Astrocyte (in vitro differentiated cells and primary cell): Measurements from ENCODE around the gene ECI2. TPM values are rescaled to one million over a fixed set of nuclear protein-coding genes. Genes with fewer than 3 reads are reported as not detected.

Experiments
- DNase-seq: peaks from one replicate; pipeline ENCODE4 v3.0.0-alpha.2; 2010; ENCODE audit warnings: low read depth
- FAIRE-seq: peaks from 2 replicates; lab custom pipeline; 2011; peaks lifted over from hg19 to GRCh38; lab: Jason Lieb, UNC
- H2AFZ ChIP-seq: 2 replicates; pipeline ENCODE4 v1.6.0; 2012; ENCODE audit warnings: low read depth, low read length, inconsistent platforms
- H3K27ac ChIP-seq: 2 replicates; pipeline ENCODE4 v1.5.1; 2011; ENCODE audit warnings: low read depth, low read length, inconsistent platforms
- H3K27me3 ChIP-seq: 2 replicates; pipeline ENCODE4 v1.6.0; 2011; ENCODE audit warnings: low read length, inconsistent platforms; ENCODE audit not compliant: insufficient read depth
- H3K36me3 ChIP-seq: 2 replicates; pipeline ENCODE4 v1.5.1; 2011; ENCODE audit warnings: low read length, inconsistent platforms; ENCODE audit not compliant: insufficient read depth
- H3K4me1 ChIP-seq: 2 replicates; pipeline ENCODE4 v1.5.1; 2011; ENCODE audit warnings: low read length, inconsistent platforms; ENCODE audit not compliant: insufficient read depth
- H3K4me2 ChIP-seq: 2 replicates; pipeline ENCODE4 v1.6.0; 2012; ENCODE audit warnings: low read length, inconsistent platforms
- H3K4me3 ChIP-seq: 2 replicates; pipeline ENCODE4 v1.5.1; 2011; ENCODE audit warnings: low read depth, mild to moderate bottlenecking, low read length, inconsistent platforms; ENCODE audit not compliant: insufficient read depth
- H3K79me2 ChIP-seq: 2 replicates; pipeline ENCODE4 v1.6.0; 2012; ENCODE audit warnings: mild to moderate bottlenecking, low read length, inconsistent platforms; ENCODE audit not compliant: insufficient read depth
- H3K9ac ChIP-seq: 2 replicates; pipeline ENCODE4 v1.6.0; 2012; ENCODE audit warnings: mild to moderate bottlenecking, low read length, inconsistent platforms
- H3K9me3 ChIP-seq: 2 replicates; pipeline ENCODE4 v1.5.1; 2012; ENCODE audit warnings: low read depth, mild to moderate bottlenecking, low read length, inconsistent platforms; ENCODE audit not compliant: insufficient read depth
- H4K20me1 ChIP-seq: 2 replicates; pipeline ENCODE4 v1.6.0; 2012; ENCODE audit warnings: low read length, inconsistent platforms; ENCODE audit not compliant: insufficient read depth
- H3K27ac Mint-ChIP-seq: one replicate; pipeline ENCODE4 v1.8.0; 2021; ENCODE audit warnings: mild to moderate bottlenecking, mixed read lengths; ENCODE audit not compliant: unreplicated experiment
- H3K27me3 Mint-ChIP-seq: one replicate; pipeline ENCODE4 v1.8.0; 2021; ENCODE audit warnings: low read depth, mixed read lengths; ENCODE audit not compliant: unreplicated experiment
- H3K36me3 Mint-ChIP-seq: one replicate; pipeline ENCODE4 v1.8.0; 2021; ENCODE audit warnings: low read depth, mixed read lengths; ENCODE audit not compliant: unreplicated experiment
- H3K4me1 Mint-ChIP-seq: one replicate; pipeline ENCODE4 v1.8.0; 2021; ENCODE audit warnings: low read depth, mixed read lengths; ENCODE audit not compliant: unreplicated experiment
- H3K4me3 Mint-ChIP-seq: one replicate; pipeline ENCODE4 v1.8.0; 2021; ENCODE audit warnings: mild to moderate bottlenecking, moderate library complexity, mixed read lengths; ENCODE audit not compliant: unreplicated experiment
- H3K9me3 Mint-ChIP-seq: one replicate; pipeline ENCODE4 v1.8.0; 2021; ENCODE audit warnings: mild to moderate bottlenecking, mixed read lengths; ENCODE audit not compliant: unreplicated experiment
- EZH2 ChIP-seq: IDR thresholded peaks from 2 replicates; pipeline ENCODE4 v1.6.1; 2012; ENCODE audit warnings: mild to moderate bottlenecking, low read length, inconsistent platforms; ENCODE audit not compliant: insufficient read depth
- total RNA-seq: library from RNA; stranded (reverse); gene quantifications from 2 replicates; pipeline ENCODE4 v1.2.1, GENCODE V29; 2021
- TF ChIP-seq, protein P1 (sequence below): IDR thresholded peaks from 2 replicates; pipeline ENCODE4 v1.5.1; 2011; ENCODE audit warnings: low read depth, mild to moderate bottlenecking, inconsistent platforms, low read length, moderate library complexity; ENCODE audit not compliant: insufficient read depth

ECI2 gene
- total RNA-seq, 1 donor from 2014 or later: 52.5 TPM

DNA sequence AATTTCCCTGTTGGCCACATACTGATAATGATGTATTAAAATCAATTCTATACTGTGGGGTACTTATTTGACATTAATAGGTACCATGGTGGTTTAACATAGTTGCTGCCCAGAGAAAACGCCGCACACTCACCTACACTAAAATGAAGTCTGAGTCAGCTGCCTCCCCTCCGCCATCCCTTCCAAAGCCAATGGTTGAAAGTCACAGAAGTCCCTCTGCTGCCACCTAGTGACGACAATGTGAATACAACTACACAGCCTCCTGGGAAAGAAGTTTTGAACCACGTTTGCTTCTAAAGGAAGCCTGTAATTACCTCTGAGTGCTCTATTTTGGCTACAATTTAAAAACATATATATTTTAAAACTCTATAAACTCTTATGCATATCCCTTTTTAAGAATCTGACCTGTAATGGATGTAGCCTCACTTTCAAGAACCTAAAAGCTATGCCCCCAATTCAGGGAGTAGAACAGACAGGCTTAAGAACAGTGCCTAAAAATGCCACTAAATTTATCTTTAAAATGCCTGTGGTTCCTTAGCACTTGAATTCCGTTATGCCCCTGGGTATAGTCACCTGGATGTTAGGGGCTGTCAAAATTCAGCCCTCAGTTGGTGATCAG is 20.6 kb upstream of the ECI2 start:
- TF ChIP-seq, protein P1, sequence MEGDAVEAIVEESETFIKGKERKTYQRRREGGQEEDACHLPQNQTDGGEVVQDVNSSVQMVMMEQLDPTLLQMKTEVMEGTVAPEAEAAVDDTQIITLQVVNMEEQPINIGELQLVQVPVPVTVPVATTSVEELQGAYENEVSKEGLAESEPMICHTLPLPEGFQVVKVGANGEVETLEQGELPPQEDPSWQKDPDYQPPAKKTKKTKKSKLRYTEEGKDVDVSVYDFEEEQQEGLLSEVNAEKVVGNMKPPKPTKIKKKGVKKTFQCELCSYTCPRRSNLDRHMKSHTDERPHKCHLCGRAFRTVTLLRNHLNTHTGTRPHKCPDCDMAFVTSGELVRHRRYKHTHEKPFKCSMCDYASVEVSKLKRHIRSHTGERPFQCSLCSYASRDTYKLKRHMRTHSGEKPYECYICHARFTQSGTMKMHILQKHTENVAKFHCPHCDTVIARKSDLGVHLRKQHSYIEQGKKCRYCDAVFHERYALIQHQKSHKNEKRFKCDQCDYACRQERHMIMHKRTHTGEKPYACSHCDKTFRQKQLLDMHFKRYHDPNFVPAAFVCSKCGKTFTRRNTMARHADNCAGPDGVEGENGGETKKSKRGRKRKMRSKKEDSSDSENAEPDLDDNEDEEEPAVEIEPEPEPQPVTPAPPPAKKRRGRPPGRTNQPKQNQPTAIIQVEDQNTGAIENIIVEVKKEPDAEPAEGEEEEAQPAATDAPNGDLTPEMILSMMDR: peak; percentile 93
- TF ChIP-seq EZH2: no peak
- peaks cover 2% of the 10 kb centered on the region for H3K4me1 Mint-ChIP-seq
- H3K4me3 Mint-ChIP-seq: no peak overlapping the region
- no peaks in the 10 kb centered on the region for H4K20me1 ChIP-seq
- H3K9me3 Mint-ChIP-seq: no peaks in the 10 kb centered on the region
- H3K36me3 ChIP-seq: no peaks in the 10 kb centered on the region
- H3K4me1 ChIP-seq: no peaks in the 10 kb centered on the region
- no peaks in the 10 kb centered on the region for H3K27me3 ChIP-seq
- no peak overlapping the region for H3K4me3 ChIP-seq
- H3K27ac ChIP-seq: no peak overlapping the region
- H3K36me3 Mint-ChIP-seq: no peaks in the 10 kb centered on the region
- H2AFZ ChIP-seq: no peak overlapping the region
- H3K4me2 ChIP-seq: no peak overlapping the region
- H3K79me2 ChIP-seq: no peaks in the 10 kb centered on the region
- no peaks in the 10 kb centered on the region for H3K27me3 Mint-ChIP-seq
- DNase-seq: peak; percentile 71
- H3K9ac ChIP-seq: no peak overlapping the region
- FAIRE-seq: peak; percentile 74
- no peak overlapping the region for H3K27ac Mint-ChIP-seq
- no peaks in the 10 kb centered on the region for H3K9me3 ChIP-seq

DNA sequence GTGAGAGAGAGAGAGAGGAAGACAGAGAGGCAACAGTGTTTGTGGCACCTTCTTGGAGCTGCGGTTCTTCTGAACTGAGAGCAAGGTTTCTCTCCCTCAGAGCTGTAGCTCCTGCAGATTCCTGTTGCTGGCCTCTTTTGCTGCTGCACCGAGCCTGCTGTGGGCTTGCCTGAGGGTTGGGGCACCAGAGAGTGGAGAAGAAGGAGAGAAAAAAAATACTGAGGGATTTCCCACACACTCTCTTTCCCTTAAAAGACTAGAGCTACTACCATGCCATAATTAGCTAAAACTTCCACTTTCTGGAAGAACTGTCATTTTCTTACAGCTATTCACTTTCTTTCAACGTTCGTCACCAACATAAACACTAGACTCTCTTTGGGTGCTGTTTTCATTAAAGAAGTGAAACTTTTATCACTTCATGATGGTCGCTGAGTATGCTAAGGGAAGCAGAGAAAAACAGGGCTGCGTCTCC is 18.2 kb upstream of the ECI2 start:
- Mint-ChIP-seq H3K4me3 (no peak overlapping the region), H3K4me1 (peaks cover 2% of the 10 kb centered on the region), H3K27me3 (no peaks in the 10 kb centered on the region), H3K9me3 (no peaks in the 10 kb centered on the region), H3K36me3 (no peaks in the 10 kb centered on the region), H3K27ac (no peak overlapping the region)
- FAIRE-seq (no peak), DNase-seq (no peak)
- Histone ChIP-seq H3K36me3 (no peaks in the 10 kb centered on the region), H3K9me3 (no peaks in the 10 kb centered on the region), H3K9ac (no peak overlapping the region), H4K20me1 (no peaks in the 10 kb centered on the region), H3K4me2 (no peak overlapping the region), H3K27me3 (no peaks in the 10 kb centered on the region), H3K79me2 (no peaks in the 10 kb centered on the region), H3K4me3 (no peak overlapping the region), H3K4me1 (no peaks in the 10 kb centered on the region), H3K27ac (no peak overlapping the region), H2AFZ (no peak overlapping the region)
- TF ChIP-seq EZH2: no peak
- TF ChIP-seq, protein P1: no peak

DNA sequence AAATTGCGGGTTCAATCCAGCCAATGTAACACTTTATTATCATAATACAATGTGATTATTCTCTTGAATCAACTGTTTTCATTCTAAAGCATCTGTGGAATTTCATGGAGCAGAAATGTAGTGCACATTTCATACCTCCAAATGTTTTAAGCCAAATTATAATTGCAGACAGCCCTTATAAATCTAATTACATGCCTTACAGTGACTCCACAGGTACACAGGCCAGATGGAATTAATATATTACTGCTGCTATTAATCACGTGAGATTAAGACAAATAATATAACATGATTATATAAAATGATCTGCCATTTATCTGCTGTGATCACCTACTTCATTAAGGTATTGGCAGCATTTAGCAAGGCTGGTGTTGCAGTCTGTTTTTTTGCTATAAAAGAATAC is 9.7 kb upstream of the ECI2 start:
- Mint-ChIP-seq H3K4me1 (no peaks in the 10 kb centered on the region), H3K9me3 (peaks cover 7% of the 10 kb centered on the region), H3K36me3 (no peaks in the 10 kb centered on the region), H3K27me3 (no peaks in the 10 kb centered on the region), H3K4me3 (no peak overlapping the region), H3K27ac (no peak overlapping the region)
- Histone ChIP-seq H3K4me2 (no peak overlapping the region), H3K36me3 (no peaks in the 10 kb centered on the region), H3K4me3 (no peak overlapping the region), H3K27ac (no peak overlapping the region), H4K20me1 (no peaks in the 10 kb centered on the region), H3K9ac (no peak overlapping the region), H3K79me2 (no peaks in the 10 kb centered on the region), H3K4me1 (no peaks in the 10 kb centered on the region), H3K9me3 (no peaks in the 10 kb centered on the region), H3K27me3 (no peaks in the 10 kb centered on the region), H2AFZ (no peak overlapping the region)
- no peak for FAIRE-seq
- no peak for DNase-seq
- TF ChIP-seq, protein P1: no peak
- no peak for TF ChIP-seq EZH2
